ENCODE measurements around the gene DOCK4.

DNA sequence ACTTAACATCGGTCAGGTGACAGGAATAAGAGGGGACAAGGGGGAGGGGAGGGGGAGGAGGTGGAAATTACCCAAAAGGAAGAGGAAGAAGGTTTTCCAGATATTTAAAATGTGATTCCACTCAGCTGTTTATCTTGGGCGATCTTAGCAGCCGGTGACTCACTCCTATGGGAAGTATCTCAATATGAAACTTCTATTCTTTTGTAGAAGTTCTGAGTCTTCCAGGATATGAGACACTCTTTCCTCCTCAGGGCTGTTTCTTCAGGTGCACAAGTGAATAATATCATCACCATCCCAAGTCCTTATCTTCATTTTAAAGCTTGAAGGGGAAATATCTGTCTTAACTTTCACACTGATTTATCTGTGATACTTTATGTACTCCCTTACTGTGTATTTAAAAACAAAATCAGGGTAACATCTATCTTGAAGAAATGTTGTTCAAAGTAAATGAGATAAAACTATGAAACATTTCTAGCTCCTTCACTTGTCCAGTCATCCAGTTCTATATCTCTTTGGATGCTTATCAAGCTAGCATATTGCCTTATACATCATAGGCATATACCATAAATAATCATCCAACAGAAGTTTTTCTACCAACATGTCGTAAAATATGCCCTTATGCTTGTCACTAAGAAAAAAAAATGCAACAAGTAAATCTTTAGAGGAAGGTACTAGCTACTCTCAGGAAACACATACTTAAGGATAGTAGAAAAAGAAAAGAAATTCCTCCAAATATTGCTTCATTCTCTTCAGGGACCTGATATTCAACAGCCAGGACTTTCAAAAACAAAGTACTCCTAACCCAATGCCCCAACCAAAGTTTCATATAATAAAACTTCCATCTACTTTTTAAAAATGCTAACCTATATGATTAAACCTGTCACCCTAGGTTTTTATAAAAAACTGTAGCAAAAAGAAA, 13.7 kb downstream of the DOCK4 start:
- no peak for TF ChIP-seq POLR2A (IDR thresholded peaks at IDR 0.05)
- TF ChIP-seq CTCF (IDR thresholded peaks at IDR 0.05): no peak

Data from thyroid gland (tissue), 4 donors.